Measurements from ENCODE around the gene CENPW.
A peak's percentile ranks its signal among the peaks of the same experiment; 100 is the strongest.

CENPW gene

DNA sequence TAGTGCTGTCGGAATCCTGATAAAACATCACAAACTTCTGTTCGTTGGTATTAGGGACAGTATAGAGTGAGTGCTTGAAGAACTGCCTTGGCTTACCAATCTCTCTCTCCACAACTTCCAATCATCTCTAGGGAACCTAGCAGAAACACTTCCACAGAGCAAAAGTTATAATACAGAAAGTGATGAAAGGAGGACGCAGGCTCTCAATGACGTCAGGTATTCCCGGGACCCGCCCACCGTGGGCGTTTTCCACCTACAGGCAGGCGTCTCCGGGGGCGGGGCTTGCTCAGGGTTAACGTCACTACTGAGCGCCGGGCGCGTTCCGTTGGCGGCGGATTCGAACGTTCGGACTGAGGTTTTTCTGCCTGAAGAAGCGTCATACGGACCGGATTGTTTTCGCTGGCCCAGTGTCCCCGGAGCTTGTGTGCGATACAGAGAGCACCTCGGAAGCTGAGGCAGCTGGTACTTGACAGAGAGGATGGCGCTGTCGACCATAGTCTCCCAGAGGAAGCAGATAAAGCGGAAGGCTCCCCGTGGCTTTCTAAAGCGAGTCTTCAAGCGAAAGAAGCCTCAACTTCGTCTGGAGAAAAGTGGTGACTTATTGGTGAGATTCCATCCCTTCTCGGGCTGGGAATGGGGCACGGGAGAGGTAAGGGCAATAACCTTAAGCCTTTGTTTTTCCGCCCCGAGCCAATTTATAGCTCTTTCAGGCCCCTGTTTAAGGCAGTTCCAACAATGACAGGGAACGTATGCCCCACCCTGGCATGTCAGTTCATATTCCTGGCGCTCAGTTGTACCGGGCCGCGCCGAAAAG, at the start of gene CENPW:
CENPW (plus strand) TSS at position 320 of the 814 bp plus-strand sequence; CDS start at position 479, 159 bp downstream.
- DNase-seq (ENCODE audit: low read depth in 1 of 2, low spot score in 1 of 2) = peak; percentile 70 to 94

DNA sequence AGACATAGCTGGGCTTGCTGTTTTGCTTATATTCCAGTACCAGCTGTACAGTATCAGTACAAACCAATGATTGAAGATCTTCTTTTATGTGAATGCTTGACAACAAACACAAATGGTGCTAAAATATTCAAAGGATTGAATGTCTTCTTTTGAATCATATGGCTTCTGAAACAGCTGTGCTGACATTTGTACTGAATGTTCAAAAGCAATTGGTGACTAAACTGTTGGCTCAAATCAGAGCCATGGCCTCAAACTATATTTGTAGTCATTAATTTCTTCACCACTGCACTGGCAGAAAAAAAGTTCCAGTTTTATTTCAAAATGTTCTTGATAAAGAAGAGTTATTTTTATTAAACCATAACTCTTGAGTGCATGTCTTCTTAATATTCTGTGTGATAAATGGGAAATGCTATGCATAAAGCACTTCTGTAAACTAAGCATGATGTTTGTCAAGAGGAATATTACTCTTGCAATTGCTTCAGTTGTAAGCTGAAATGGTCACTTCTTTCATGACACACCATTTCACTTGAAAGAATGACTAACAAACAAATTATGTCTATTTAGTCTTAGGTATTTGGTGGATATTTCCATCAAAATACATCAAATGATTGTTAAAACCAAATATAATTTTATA, 45.9 kb upstream of the CENPW start:
- no peak for DNase-seq (ENCODE audit: low read depth in 1 of 2, low spot score in 1 of 2)

DNA sequence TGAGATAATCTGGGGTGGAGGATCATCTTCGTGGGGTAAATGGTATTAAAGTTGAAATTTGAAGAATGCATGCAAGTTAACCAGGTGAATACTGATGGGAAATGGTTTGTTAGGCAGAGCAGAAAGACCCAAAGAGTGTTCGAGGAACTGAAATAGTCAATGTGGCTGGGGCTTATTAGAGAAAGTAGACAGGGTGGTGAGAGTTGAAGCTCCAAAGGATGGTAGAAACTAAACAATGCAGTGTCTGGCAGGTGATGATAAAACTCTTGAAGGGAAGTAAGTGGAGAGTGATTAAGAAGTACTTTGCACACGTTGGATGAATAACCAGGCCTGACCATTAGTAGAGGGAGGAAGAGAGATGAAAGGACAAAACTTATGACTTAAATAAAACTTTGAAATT, 39.8 kb upstream of the CENPW start:
- DNase-seq (ENCODE audit: low read depth in 1 of 2, low spot score in 1 of 2) = no peak

- no peak for DNase-seq (ENCODE audit: low read depth in 1 of 2, low spot score in 1 of 2)
These were observed 39.2 kb upstream of the CENPW start for GRCh38 chr6:126300735-126301134.

- DNase-seq (ENCODE audit: low read depth in 1 of 2, low spot score in 1 of 2) = no peak
These were observed 37.7 kb upstream of the CENPW start for GRCh38 chr6:126302191-126302590.

DNA sequence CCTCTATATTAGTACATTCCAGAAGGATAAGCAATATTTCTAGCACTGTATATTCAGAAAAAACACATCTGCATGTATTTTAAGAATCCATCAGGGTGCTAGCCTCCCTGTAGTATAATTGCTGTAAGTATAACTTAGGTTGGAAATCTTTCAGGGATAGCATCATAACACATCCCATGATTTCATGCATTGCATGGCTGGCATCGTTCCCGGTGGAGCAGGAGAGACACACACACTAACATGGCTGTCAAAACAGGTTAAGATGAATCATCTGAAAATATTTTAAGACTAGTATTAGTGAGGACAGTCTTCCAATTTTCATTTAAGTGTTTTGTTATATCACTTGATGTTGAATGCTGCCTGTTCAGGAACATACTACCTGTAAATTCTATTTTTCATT, 32.1 kb upstream of the CENPW start:
- no peak for DNase-seq (ENCODE audit: low read depth in 1 of 2, low spot score in 1 of 2)

GRCh38 chr6:126308362-126308761, 31.6 kb upstream of the CENPW start:
- DNase-seq (ENCODE audit: low read depth in 1 of 2, low spot score in 1 of 2) = no peak

DNA sequence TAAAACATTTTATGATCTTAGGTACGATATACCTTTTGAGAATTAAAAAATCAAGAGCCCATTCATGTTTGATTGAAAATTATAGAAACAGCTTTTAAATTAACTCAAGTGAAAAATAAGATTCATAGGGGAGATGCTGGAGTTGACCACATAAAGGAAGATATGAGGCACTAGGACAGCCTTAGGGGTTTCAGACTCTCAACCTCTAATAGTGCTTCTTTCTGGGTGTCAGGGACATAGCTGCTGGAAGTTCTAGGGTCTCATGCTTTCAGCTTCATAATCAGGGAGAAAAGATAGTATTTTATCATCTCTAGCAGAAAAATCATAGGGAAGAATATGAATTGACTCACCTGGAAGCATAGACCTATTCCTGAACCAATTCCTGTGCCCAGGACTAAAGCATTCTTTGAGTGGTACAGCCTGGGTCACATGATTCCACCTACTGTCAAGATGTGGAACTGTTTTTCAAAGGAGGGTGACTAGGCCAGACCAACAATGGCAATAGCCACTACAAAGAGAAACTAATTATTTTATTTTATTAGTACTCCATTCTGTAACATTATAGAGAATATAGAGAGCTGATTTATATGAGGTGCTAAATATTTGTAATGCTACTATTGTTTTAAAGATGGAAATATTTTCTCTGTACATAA, 27.8 kb upstream of the CENPW start:
- DNase-seq (ENCODE audit: low read depth in 1 of 2, low spot score in 1 of 2) = no peak

DNA sequence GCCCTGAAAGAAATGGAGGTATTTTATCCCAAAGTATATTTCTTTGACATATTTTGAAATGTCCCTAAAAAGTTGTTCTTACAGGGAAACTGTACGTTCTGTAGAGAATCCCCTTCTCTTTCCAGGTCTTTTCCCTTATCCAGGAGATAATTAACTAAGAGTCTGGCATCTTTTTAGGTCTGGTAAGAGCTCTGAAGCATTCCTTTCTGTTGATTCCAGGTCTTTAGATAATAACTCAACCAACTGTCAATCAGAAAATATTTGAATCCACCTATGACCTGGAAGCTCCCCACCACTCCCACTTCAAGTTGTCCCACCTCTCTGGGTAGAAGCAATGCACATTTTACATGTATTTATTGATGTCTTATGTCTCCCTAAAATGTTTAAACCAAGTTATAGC, 26.0 kb upstream of the CENPW start:
- no peak for DNase-seq (ENCODE audit: low read depth in 1 of 2, low spot score in 1 of 2)

GRCh38 chr6:126318797-126319196, 21.1 kb upstream of the CENPW start:
- no peak for DNase-seq (ENCODE audit: low read depth in 1 of 2, low spot score in 1 of 2)

GRCh38 chr6:126333729-126334128, 6.2 kb upstream of the CENPW start:
- no peak for DNase-seq (ENCODE audit: low read depth in 1 of 2, low spot score in 1 of 2)

DNA sequence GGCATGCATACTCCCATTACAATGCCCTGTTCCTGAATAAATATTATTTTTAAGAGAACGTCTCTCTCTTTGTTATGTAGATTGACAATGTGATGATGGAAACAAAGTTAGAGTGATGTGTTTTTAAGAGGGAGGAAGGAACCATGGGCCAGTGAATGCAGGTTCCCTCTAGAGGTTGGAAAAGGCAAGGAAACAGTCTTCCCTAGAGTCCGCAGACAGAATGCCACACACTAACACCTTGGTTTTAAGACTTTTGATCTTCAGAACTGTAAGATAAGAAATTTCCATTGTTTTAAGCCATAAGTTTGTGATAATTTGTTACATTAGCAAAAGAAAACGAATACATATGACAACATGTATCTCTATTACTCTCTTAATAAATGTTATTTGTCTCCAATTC, 4.7 kb upstream of the CENPW start:
- DNase-seq (ENCODE audit: low read depth in 1 of 2, low spot score in 1 of 2) = no peak

DNA sequence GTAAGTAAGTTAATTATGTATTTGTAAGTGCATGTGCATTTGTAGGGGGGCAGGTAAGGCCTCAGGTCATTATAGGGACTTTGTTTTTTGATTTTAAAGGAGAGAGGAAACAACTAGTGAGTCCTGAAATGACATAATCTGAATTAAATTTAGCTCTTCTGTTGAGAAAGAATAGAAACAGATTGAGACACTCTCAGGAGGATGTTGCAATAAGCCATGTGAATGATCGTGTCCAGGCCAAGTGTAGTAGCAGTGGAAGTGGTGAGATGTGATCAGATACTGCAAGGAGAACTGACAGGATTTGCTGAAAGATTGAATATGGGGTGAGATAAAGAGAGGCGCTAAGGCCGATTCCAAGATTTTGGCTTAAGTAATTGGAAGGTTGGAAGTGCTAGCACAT, 2.6 kb upstream of the CENPW start:
- DNase-seq (ENCODE audit: low read depth in 1 of 2, low spot score in 1 of 2) = no peak

DNA sequence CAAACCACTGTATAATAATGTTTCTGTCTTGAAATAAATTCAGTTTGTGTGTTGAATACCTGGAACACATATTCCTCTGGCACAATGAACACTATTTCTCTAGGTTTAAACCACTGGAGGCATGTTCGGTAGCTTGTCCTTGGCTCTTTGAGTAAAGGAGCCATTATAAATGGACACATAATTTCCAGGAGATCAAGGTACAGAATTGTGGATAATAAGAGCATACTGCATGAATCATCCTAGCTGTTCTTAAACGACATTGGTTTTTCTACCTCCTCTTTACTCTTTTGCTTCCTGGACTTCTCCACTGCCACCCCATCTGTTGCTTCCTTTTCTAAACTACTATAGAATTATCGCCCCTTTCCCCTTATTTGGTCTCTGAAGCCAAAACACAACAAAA, 1.2 kb downstream of the CENPW start:
- no peak for DNase-seq (ENCODE audit: low read depth in 1 of 2, low spot score in 1 of 2)

- no peak for DNase-seq (ENCODE audit: low read depth in 1 of 2, low spot score in 1 of 2)
These were observed 4.3 kb downstream of the CENPW start for GRCh38 chr6:126344181-126344580.

DNA sequence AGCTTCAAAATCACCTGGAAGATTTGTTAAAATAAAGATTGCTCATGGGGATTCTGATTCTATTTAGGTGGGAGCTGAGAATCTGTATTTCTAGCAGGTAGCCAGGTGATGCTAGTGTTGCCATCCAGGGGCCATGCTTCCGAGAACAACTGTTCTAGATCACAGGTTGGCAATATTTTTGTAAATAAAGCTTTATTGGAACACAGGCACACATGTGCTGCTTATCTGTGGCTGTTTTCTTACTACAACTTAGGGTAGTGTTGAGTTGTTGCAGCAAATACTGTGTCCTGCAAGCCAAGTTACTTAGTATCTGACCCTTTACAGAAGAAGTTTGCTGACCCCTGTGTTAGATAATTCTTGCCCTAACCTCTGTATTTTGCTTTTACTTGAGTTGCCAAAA, 12.0 kb downstream of the CENPW start:
- DNase-seq (ENCODE audit: low read depth in 1 of 2, low spot score in 1 of 2) = no peak

- DNase-seq (ENCODE audit: low read depth in 1 of 2, low spot score in 1 of 2) = no peak
These were observed 12.6 kb downstream of the CENPW start for GRCh38 chr6:126352514-126352913.

DNA sequence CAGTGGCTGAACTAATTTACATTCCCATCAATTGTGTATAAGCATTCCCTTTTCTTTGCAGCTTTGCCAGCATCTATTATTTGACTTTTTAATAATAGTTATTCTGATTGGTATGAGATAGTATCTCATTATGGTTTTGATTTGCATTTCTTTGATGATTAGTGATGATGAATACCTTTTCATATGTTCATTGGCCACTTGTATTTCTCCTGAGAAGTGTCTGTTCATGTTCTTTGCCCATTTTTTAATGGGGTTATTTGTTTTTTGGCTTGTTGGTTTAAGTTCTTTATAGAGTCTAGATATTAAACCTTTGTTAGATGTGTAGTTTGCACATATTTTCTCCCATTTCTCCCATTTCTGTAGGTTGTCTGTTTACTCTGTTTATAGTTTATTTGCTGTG, 16.6 kb downstream of the CENPW start:
- no peak for DNase-seq (ENCODE audit: low read depth in 1 of 2, low spot score in 1 of 2)

DNA sequence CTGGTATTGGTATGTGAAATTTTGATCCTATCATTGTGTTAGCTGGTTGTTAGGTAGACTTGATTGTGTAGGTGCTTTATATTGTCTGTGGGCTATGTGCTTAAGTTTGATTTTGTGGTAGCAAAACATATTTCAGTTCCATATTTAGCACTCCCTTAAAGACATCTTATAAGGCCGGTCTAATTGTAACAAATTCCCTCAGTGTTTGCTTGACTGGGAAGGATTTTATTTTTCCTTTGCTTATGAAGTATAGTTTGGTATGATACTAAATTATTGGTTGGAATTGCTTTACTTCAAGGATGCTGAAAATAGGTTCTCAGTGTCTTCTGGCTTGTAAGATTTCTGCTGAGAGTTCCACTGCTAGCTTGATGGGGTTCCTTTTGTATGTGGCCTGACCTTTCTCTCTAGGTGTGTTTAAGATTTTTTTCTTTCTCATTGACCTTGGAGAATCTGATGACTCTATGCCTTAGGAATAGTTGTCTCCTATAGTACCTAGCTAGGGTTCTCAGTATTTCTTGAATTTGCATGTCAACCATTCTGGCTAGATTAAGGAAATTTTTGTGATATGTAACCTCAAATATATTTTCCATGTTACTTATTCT, 20.1 kb downstream of the CENPW start:
- DNase-seq (ENCODE audit: low read depth in 1 of 2, low spot score in 1 of 2) = no peak

DNA sequence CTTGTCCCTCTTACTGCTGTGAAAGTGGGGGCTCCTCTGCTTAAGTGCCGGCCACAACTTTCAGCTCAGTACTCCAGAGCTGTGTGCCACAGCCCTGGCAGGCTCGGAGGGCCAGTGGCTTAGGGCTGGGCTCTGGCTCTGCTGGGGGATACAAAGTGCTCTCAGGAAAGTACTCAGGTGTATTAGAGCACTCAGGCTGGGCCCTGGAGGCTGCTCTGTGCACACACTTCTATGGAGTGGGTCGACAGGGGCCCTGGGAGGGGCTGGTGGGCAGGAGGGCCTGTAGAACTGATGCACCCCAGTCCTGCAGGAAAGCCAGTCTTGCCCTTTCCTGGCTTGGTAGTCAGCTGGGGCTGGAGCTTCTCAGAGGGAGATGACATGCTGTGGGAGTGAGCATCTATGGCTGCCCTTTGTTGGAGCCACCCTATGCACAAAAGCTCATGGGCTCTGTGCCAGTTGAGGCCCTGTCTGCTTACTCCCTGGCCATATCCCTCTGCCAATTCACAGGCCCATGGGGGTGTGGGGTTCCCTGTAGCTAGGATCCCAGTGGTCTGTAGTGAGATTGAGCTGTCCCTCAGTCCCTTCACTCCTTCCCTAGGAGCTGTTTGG, 22.0 kb downstream of the CENPW start:
- no peak for DNase-seq (ENCODE audit: low read depth in 1 of 2, low spot score in 1 of 2)

GRCh38 chr6:126367849-126368248, 27.9 kb downstream of the CENPW start:
- no peak for DNase-seq (ENCODE audit: low read depth in 1 of 2, low spot score in 1 of 2)

All from stimulated activated CD4-positive, alpha-beta T cell treated with anti-CD3 and anti-CD28 coated beads, Interleukin-15, amount 100 ng/mL, for 1 hour (primary cell).